GM18870 (cell line): ENCODE results near the gene HDAC9.

Experiments used
- ATAC-seq: cut with Tn5 transposase; IDR thresholded peaks from one replicate; pipeline ENCODE4 v1.9.1; 2021; ENCODE audit warnings: moderate library complexity; ENCODE audit not compliant: unreplicated experiment

HDAC9 gene

DNA sequence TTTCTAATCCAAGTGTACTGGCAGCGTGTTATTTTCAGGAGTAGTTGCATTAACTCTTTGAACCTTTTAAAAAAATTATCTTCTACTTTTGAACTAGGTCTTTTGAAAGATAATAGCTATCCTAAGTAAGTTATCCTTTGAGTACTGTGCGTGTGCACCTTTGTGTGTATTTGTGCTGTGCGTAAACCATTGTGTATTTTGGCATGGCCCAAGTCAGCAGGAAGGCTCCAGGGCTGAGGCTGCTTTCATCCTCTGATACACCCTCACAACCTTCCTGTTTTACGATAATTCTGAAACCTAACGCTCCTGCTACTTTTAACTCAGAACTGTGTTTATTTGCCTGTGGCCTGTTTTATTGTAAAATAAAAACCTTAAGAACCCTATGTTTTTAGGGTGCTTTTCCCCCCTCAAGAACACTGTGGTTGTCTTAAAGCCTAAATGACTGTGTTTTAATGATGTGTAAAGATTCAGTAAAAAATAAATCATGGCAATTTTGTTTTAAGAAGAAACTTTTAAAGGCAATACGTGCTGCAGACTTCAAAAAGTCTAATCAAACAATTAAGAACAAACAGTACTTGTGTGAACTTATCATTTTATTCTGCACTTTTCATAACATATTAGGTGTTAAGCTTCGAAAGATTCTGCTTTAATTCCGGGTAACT is 57.5 kb downstream of the HDAC9 start:
- no peak for ATAC-seq

DNA sequence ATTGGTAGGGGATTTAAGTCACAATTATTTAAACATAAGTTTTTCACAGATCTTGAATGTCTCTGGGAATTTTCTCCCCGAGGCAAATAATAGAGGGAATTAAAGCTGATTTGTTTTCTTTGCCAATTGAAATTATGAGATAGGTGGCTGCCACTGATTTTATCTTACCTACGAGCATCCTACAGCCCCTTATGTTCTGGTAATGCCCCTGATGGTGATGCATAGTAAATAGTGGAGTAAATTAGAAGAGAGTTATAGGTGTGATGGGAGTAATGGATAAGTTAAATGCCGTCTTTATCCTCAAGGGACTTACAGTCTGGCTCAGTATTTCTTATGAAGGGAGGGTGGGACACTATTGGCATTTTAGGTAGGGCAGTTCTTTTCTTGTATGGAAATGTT is 58.1 kb downstream of the HDAC9 start:
- ATAC-seq: no peak

DNA sequence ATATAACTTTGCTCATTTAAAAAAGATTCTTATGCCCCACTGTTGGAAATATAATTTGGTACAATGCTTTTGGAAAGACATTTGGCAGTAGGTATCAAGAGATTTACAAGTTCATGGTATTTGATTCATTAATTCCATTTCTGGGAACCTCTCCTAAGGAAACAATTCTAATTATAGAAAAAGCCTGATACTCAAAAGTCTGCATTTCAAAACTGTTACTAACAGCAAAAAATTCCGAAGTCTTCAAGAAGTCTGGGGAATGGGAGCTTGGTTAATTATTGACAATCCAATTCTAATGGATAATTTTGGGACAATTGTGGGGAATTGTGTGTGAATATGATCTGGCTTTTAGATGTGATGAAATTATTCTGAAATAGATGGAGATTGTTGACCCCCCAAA is 59.6 kb downstream of the HDAC9 start:
- ATAC-seq: no peak

DNA sequence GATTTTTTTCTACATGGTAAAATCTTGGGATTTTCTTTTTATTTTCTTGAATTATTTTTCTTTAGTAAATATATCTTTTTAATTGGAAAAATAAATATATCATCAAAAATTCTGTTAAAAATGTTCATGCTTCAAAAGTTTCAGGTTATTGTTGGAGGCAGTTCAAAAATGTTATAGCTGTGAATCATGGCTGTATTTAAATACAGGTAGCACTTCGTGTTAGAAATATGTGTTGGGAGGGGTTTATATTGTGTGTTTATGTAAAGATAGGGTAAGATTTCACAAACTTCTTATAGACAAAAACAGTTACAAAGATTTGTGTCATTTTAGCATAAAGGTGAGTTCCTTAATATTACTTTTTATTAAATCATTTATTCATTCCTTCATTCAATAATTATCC is 60.4 kb downstream of the HDAC9 start:
- ATAC-seq: no peak

DNA sequence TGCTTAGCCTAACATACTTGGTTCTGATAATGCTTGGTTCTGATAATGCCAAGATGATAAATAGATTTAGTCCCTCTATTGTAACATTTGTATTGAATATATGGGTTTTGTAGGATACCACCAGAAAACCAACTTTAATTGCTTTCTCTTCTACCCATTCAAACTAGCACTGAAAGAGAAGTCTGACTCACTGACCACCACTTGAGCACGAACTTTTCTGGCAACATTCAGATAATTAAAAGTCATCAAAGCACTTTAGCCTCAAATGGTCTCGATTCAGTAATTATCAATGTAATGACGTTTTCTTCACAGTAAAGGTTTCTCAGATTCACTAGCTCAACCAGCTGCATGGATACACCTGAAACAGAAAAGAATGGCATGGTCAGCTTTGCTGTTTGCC is 63.0 kb downstream of the HDAC9 start:
- no peak for ATAC-seq

DNA sequence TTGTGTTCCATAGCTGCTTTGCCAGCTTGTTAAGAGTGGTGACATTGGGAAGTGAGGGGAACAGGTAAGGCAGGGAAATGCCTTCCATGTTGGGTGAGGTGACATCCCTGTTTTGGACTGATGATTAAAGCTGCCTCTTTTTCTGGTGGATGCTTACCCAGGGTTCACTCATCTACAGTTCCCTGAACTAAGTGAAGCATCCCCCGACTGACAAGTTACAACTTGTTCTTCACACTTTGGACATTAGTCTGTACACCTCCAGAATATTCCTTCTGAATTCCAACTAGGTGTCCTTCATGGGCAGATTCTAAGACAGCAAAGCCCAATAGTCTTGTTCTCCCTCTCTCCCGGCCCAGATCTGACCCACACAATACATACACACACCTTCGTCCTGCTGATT is 63.4 kb downstream of the HDAC9 start:
- no peak for ATAC-seq

DNA sequence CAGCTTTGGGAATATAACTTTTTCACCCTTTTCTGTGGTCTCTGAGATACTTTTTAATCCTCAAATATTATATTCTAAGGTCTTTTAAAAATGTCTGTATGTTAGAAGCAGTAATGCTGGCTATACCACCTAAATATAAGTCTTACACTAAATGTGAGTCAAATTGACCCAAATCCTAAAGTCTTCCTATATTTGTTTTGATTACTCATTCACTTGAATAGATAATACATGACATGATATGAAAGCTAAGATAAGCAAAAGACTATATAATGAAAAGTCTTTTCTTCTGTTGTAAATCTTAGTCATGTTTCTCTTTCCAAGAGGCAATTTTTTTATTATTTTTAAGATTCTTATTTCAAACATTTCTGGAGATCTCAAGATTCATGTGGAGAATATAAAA is 64.2 kb downstream of the HDAC9 start:
- ATAC-seq: no peak

DNA sequence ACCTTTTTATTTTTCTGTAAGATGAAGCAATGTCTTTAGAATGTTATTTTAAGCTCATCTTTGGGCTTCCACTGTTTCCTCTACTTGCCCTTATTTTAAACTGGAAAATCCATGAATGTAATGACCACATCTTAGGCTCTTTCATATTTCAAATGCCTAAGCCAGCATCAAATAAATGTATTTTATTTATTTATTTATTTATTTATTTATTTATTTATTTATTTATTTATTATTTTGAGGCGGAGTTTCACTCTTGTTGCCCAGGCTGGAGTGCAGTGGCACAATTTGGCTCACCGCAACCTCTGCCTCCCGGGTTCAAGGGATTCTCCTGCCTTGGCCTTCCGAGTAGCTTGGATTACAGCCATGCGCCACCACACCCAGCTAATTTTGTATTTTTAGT is 69.2 kb downstream of the HDAC9 start:
- ATAC-seq: no peak

DNA sequence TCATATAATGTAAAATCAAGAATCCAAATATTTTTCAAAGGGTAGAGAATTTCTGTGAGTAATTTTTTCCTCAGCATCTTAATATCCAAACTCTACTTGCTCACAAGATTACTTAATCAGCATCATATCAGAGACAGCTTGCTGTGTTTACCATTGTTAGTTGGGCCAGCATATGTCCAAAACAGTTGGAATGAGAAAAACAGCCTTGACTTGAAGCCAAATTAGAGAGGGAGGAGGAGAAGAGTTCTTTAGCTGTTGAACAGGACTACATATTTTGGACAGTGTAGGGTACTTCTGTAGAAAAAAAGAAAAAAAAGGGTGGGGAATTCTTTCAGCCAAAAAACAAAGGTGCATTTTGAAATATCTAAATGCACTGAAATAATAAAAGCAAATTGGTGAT is 69.8 kb downstream of the HDAC9 start:
- no peak for ATAC-seq

DNA sequence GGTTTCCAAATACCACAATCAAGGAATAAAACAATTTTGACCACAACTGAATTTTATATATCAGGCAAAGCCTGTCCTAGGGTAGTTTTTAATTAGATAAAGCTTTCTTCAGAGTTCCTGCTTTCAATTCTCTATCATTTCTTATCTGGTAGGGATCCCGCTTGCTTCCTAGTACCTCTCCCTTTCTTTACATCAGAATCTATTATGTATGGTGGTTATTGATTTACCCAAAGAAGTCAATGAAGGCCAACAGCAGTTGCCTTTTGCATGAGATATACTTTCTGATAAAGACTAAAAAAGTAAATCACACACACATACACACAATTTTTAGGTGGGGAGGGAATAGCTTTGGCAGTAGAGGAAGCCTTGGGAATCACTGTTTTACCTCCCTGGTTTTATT is 70.7 kb downstream of the HDAC9 start:
- no peak for ATAC-seq

DNA sequence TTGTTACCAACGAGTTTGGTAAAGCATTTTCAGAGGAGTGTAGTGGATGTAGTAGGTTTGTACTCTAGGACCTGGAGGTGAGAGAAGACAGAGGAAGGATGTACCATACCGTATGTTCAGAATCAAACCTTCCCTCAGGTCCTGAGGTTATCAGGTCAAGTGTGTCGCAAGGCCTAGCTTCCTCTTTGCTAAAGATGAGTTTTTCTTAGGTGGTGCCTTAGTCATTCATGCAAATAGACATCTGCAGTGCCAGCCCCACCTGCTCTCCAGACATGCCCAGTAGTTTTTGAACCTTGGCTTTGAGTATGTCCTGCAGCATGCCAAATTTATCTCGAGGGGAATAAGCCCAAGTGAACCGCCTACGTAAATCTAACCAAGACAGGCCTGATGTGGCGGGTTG is 71.3 kb downstream of the HDAC9 start:
- ATAC-seq: peak; percentile 97

DNA sequence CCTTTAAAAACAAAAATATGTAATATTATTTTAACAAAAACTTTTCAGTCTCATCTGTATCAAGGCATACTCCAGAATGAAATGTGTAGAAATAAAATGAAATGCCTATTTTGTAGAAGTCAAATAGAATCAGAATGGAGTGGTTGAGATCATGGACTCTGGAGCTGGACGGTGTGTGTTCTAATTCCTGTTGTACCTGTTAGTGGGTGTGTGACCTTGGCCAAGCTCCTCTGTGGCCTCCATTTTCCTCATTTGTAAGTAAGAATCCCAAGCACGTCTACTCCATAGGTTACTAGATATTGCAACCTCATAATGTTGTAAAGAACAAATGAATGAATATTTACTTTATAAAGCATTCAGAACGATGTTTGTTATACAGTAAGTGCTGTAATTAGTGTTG is 74.9 kb downstream of the HDAC9 start:
- no peak for ATAC-seq

DNA sequence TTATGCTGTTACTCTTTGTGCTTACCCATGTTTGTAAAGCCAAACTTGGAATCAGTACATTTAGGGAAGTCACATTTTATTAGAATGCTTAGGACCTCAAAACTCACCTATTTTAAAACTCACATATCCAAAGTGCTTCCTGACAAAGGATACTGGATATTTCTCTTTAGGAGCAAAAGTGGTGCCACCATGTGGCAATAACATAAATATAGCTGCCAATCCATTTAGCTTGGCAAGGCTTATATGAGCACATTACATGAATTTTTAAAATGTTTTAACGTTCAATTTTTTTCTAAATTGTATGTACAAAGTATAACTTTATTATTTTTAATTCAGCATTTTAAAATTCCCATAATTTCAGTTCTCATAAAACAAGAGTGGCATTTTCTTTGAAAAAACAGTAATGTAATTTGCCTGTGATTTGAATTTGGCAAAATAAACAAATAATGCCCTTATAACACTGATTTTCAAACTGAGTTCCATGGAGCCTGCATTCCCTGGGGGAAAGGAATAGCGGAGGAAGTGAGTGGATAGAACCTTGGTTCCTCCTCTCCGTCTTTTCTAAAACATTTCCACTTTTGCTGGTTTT is 75.4 kb downstream of the HDAC9 start:
- no peak for ATAC-seq

DNA sequence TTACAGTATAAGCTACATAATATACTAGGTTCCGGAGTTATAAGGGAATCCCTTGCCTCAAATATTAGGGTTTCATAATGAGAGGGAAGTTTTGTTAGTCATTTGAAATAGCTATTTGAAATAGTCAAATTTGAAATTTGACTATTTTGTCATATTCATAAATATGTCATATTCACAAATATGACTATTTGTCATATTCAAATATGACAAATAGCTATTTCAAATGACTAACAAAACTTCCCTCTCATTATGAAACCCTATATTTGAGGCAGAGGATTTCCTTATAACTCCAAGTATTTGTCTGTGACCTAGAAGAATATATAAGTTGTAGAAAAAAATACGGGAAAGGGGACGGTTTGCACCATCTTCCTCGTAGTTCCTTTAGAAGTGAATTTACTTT is 76.6 kb downstream of the HDAC9 start:
- ATAC-seq: no peak

DNA sequence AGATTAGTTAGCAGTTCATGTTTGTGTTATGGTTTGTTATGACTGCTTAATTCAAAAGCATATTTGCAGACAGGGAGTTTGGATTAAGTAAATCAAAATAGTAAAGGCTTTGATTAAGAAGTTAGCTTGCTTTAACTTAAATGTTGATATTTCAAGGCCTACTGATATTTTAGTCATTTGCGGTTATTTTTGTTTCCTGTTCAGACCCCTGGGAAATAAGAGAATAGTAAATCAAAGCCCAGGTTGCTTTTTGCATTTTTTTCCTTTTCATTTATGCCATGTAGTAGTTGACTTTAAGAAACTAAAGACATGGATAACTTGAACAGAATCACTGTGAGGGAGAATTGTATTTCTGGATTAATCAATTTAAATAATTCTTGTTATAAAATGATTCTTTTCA is 77.3 kb downstream of the HDAC9 start:
- no peak for ATAC-seq

DNA sequence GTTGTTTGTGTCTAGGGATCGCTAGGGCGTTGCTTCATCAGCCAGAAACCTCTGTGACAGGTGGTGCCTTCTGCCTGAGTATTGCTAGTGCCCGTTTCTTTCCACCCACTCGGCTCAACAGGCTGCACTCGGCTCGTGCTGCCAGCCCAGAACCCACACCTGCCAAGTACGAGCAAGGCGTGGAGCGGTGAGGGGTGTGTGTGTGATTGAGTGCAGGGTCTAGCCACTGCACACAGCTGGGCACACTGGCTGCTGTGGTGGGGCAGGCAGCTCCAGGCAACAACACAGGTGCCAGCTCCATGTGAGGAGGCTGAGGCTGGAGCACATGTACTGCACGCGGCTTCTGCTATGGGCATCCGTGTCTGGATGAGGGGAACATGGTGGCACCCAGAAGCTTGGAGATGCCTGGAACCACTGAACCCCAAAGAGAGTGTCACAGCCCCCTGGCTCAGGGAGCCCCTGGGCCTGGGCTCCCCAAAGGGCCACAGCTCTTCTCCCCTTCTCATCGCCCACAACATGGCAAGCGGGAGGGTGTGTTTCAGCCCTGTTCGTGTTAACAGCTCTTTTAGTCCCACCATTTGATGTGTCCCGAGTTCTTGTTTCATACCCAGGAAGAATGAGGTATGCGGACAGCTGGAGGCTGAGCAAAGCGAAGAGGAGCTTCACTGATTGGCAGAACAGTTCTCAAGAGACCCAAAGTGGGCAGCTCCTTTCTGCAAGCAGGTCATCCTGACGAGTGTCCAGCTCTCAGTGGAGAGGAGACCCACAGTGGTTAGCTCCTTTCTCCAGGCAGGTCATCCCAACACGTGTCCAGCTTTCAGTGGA is 78.1 kb downstream of the HDAC9 start:
- no peak for ATAC-seq

DNA sequence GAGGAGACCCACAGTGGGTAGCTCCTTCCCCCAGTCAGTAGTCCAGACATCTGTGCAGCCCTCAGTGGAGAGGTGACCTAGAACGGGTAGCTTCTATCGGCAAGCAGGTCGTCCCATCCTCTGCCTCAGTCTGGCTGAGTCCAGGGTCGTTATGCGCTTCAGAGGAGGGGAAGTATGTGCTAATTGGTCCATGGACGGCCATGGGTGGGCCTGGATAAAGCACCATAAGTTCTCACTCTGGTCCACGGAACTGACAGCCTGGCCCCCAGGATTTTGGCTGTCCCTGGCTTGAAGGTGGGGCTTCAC is 78.6 kb downstream of the HDAC9 start:
- ATAC-seq: no peak

DNA sequence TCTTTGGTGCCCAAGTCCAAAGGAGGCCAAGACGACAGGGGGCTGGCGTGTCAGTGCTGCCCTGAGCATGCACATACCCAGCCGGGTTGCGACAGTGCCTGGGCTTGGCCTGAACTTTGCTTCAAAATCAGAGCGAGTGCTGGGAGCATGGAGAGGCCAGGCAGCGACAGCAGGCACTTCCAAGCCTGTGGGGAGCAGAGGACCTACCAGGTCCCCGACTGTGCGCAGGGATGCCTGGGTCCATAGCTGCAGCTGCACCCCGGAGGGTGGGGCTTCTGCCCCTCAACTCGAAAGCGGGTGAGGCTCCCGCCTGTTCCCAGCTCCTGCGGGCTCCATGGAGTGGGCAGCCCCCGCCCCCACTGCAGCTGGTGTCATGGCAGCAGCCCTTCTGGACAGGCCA is 79.1 kb downstream of the HDAC9 start:
- ATAC-seq: no peak

DNA sequence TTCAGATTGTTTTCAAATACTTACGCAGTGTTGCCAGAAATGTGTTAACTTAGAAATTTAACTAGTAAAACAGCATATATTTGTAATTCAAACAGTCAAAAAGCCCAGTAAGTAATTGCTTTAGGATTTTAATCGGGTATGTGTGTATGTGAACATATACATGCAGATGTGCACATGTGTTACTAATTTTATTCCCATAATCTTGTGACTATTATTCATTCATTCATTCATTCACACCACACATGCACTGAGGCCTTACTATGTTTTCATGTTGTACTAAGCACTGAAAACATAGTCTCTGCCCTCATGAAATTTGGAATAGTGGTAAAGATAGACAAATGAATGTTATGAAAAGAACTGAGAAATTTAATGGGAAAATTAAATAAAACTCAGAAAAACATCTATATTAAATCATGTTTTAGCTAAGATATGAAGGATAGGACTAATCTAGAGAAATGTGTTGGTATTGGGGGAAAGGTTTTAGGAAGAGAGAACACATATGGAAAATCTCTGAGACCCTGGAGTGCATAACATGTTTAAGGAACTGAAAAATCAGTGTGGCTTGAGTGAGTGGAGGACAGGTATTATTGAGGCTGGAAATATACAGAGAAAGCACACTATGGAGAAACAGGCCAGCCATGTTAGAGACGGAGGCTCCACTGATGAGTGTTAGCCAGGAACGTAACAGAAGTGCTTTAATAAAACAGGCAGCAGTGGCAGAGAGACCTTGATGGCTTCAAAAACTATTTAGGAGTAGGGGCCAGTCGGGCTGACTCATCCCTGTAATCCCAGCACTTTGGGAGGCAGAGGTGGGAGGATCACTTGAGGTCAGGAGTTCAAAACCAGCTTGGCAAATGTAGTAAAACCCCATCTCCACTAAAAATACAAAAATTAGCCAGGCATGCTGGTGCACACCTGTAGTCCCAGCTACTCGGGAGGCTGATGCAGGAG is 80.3 kb downstream of the HDAC9 start:
- no peak for ATAC-seq

DNA sequence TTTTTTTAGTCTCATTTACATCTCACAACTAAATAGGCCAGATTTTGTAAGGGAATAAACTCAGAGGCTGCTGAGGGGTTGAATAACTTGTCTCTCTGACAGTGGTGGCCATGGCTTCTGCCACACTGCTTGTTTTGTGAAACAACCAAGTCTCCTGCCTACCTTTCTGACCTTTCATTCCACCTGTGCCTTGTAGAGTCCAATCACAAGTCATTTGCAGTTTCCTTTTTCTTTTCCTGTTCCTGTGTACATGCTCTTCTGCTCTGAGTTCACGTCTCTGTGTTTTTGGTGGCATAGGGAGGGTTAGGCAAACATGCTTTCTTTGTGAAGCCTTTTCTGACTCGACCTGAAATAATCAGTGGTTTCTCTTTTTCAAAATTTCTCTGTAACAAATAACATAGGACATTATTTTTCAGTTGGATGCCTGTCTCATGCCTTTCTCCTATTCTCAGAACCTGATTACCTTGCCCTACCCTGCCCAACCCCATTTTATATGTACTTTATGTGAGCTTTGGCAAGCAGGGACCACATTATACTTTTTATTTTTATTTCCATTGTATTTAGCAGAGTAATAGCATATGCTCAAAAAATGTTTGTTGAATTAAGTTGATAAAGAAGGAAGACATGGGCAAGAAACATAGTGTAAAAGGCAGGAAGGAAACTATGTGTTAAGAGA is 81.7 kb downstream of the HDAC9 start:
- ATAC-seq: no peak

DNA sequence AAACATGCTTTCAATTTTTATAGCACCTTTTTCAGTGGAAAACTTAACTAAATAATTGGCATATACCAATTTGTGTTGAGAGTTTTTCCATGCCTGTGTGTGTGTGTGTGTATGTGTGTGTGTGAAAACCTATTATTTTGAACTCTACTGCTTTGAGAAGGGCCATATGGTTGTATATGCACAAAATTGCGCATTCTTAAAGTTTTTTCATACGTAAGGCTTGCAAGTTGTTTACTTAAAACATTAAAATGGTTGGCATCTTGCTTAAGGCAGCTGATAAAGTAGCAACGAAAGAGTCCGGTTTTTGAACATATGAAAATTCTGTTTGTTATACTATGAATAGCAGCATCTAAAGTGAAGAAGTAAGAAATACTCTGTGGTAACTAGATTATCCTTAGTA is 84.1 kb downstream of the HDAC9 start:
- no peak for ATAC-seq
